Ishikawa (cell line): ENCODE data around the gene MRPS15.

Experiments used
- CEBPB ChIP-seq: IDR thresholded peaks from 2 replicates; pipeline ENCODE4 v1.6.1; 2012
- CREB1 ChIP-seq: IDR thresholded peaks from 2 replicates; pipeline ENCODE4 v1.6.1; 2012; ENCODE audit warnings: low read depth
- EGR1 ChIP-seq: IDR thresholded peaks from 2 replicates; pipeline ENCODE4 v1.6.1; 2012
- EP300 ChIP-seq: IDR thresholded peaks from 2 replicates; pipeline ENCODE4 v1.6.1; 2012; ENCODE audit warnings: borderline replicate concordance
- FOXM1 ChIP-seq: IDR thresholded peaks from 2 replicates; pipeline ENCODE4 v1.6.1; 2012; ENCODE audit warnings: low read depth, borderline replicate concordance
- NFIC ChIP-seq: IDR thresholded peaks from 2 replicates; pipeline ENCODE4 v1.6.1; 2012
- RAD21 ChIP-seq: IDR thresholded peaks from 2 replicates; pipeline ENCODE4 v1.6.1; 2012; ENCODE audit warnings: low read depth
- TAF1 ChIP-seq: IDR thresholded peaks from 2 replicates; pipeline ENCODE4 v1.6.1; 2012; ENCODE audit warnings: low read depth, mild to moderate bottlenecking
- TCF12 ChIP-seq: IDR thresholded peaks from 2 replicates; pipeline ENCODE4 v1.6.1; 2012; ENCODE audit warnings: low read depth
- TEAD4 ChIP-seq: IDR thresholded peaks from 2 replicates; pipeline ENCODE4 v1.6.1; 2012
- USF1 ChIP-seq: IDR thresholded peaks from 2 replicates; pipeline ENCODE4 v1.6.1; 2012
- YY1 ChIP-seq: IDR thresholded peaks from 2 replicates; pipeline ENCODE4 v1.6.1; 2012; ENCODE audit warnings: low read depth
- ZBTB7A ChIP-seq: IDR thresholded peaks from 2 replicates; pipeline ENCODE4 v1.6.1; 2012; ENCODE audit warnings: low read depth
- TF ChIP-seq, protein P1 (sequence below): IDR thresholded peaks from 2 replicates; pipeline ENCODE4 v1.6.1; 2012
- TF ChIP-seq, protein P2 (sequence below): IDR thresholded peaks from 2 replicates; pipeline ENCODE4 v1.6.1; 2012; ENCODE audit warnings: low read depth, mild to moderate bottlenecking

MRPS15 gene

DNA sequence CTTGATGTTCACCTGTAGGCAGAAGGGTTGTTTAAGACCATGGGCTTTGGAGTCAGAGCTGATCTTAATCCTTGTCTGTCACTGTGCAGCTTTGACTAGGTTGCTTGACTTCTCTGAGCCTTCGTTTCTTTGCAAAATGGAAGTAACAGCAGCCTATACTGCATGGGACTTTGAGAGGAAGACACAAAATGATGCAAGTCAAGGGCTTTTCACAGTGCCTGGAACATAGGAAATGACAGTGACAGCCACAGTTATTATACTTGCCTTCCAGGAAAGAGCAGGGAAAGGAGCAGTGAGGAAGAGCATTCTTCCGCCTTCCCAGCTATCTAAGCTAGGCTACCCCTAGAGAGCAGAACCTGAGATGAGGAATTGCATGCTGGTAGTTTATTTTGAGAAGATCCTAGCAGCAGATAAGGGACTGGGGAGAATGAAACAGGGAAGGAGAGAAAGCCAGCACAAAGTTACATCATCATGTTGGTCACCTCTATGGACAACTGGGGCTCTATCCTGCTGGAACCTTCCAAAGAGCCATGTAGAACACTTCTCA, 15.4 kb upstream of the MRPS15 start:
- no peak for TF ChIP-seq EP300
- no peak for TF ChIP-seq NFIC
- no peak for TF ChIP-seq TCF12
- TF ChIP-seq RAD21: no peak
- no peak for TF ChIP-seq EGR1
- no peak for TF ChIP-seq CEBPB
- no peak for TF ChIP-seq YY1
- TF ChIP-seq, protein P1, sequence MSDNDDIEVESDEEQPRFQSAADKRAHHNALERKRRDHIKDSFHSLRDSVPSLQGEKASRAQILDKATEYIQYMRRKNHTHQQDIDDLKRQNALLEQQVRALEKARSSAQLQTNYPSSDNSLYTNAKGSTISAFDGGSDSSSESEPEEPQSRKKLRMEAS: no peak
- TF ChIP-seq CREB1: no peak
- no peak for TF ChIP-seq FOXM1
- no peak for TF ChIP-seq USF1

GRCh38 chr1:36476945-36477344, 12.8 kb upstream of the MRPS15 start:
- TF ChIP-seq CEBPB (no peak), CREB1 (no peak), TEAD4 (no peak), USF1 (no peak), FOXM1 (no peak), EP300 (no peak), TCF12 (no peak), NFIC (no peak), YY1 (no peak)
- TF ChIP-seq, protein P2, sequence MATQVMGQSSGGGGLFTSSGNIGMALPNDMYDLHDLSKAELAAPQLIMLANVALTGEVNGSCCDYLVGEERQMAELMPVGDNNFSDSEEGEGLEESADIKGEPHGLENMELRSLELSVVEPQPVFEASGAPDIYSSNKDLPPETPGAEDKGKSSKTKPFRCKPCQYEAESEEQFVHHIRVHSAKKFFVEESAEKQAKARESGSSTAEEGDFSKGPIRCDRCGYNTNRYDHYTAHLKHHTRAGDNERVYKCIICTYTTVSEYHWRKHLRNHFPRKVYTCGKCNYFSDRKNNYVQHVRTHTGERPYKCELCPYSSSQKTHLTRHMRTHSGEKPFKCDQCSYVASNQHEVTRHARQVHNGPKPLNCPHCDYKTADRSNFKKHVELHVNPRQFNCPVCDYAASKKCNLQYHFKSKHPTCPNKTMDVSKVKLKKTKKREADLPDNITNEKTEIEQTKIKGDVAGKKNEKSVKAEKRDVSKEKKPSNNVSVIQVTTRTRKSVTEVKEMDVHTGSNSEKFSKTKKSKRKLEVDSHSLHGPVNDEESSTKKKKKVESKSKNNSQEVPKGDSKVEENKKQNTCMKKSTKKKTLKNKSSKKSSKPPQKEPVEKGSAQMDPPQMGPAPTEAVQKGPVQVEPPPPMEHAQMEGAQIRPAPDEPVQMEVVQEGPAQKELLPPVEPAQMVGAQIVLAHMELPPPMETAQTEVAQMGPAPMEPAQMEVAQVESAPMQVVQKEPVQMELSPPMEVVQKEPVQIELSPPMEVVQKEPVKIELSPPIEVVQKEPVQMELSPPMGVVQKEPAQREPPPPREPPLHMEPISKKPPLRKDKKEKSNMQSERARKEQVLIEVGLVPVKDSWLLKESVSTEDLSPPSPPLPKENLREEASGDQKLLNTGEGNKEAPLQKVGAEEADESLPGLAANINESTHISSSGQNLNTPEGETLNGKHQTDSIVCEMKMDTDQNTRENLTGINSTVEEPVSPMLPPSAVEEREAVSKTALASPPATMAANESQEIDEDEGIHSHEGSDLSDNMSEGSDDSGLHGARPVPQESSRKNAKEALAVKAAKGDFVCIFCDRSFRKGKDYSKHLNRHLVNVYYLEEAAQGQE: no peak
- TF ChIP-seq, protein P1: no peak

GRCh38 chr1:36475910-36476604, 11.9 kb upstream of the MRPS15 start:
- TF ChIP-seq CREB1 (no peak), ZBTB7A (no peak), NFIC (no peak), YY1 (no peak), TAF1 (no peak), EP300 (no peak), TEAD4 (no peak), CEBPB (no peak)
- TF ChIP-seq, protein P2: no peak

DNA sequence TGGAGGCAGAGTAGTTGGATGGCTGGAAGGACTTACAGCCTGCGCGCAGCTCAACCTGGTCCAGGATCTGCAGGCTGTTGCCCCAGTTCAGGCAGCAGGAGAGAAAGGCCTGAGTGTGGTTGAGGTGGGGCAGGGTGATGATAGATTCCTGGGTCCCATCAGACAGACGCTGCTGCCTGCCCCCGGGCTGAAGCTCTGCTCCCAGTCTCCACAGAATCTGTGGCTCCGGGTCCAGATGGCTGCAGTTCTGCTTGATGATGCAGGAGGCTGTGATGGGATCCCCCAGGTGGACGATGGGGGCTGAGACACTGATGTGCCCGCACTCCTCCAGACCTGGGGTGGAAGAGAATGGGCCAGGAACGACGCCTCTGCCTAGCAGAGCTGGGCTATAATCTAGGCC, 11.2 kb upstream of the MRPS15 start:
- TF ChIP-seq YY1 (no peak), TAF1 (no peak), EP300 (no peak), FOXM1 (no peak), CEBPB (no peak), TCF12 (no peak)
- TF ChIP-seq, protein P2: no peak
